HepG2 (cell line): Measurements from ENCODE around the gene PIP4K2B. TPM values are rescaled to one million over a fixed set of nuclear protein-coding genes. Genes with fewer than 3 reads are reported as not detected.

Experiments
- DR1 ChIP-seq: sonication (generic); formaldehyde crosslinking; IDR thresholded peaks from 2 replicates; pipeline ENCODE4 v1.8.0; 2021; ENCODE audit warnings: mild to moderate bottlenecking, missing genetic modification reagents, inconsistent platforms
- ETV6 ChIP-seq: sonication (generic); formaldehyde crosslinking; conservative IDR thresholded peaks from 2 replicates; pipeline ENCODE4 v1.4.0; 2020; ENCODE audit warnings: missing genetic modification reagents
- JUN ChIP-seq: sonication (generic); formaldehyde crosslinking; IDR thresholded peaks from 2 replicates; pipeline ENCODE4 v1.4.0; 2020; ENCODE audit warnings: mild to moderate bottlenecking, missing genetic modification reagents
- SNAPC4 ChIP-seq: sonication (generic); formaldehyde crosslinking; IDR thresholded peaks from 2 replicates; pipeline ENCODE4 v1.4.0; 2020; ENCODE audit warnings: mild to moderate bottlenecking, missing genetic modification reagents
- TARDBP ChIP-seq: sonication (generic); formaldehyde crosslinking; IDR thresholded peaks from 2 replicates; pipeline ENCODE4 v1.8.0; 2022; ENCODE audit warnings: mild to moderate bottlenecking, missing genetic modification reagents
- ZBED4 ChIP-seq: sonication (generic); formaldehyde crosslinking; IDR thresholded peaks from 2 replicates; pipeline ENCODE4 v1.4.0; 2020; ENCODE audit warnings: missing genetic modification reagents, borderline replicate concordance
- ZFX ChIP-seq: sonication (generic); formaldehyde crosslinking; IDR thresholded peaks from 2 replicates; pipeline ENCODE4 v1.4.0; 2020; ENCODE audit warnings: mild to moderate bottlenecking, low read depth, missing genetic modification reagents, moderate library complexity
- ZNF546 ChIP-seq: sonication (generic); formaldehyde crosslinking; conservative IDR thresholded peaks from 2 replicates; pipeline ENCODE4 v1.8.1; 2023; ENCODE audit warnings: mild to moderate bottlenecking, missing genetic modification reagents
- ZNF749 ChIP-seq: sonication (generic); formaldehyde crosslinking; IDR thresholded peaks from 2 replicates; pipeline ENCODE4 v1.8.0; 2022; ENCODE audit warnings: mild to moderate bottlenecking, missing genetic modification reagents, moderate library complexity, borderline replicate concordance
- polyA plus RNA-seq, 8 experiments: library from polyadenylated mRNA; depleted of rRNA in 3 of 8; stranded (reverse) in 7 of 8; unstranded in 1 of 8; fragments of >200 nt; fragmentation: Illumina TruSeq in 4 of 8; extraction: Trizol in 4 of 8; gene quantifications; 2 replicates each; pipeline versions ENCODE4 v1.2.1 to v1.2.3, GENCODE V29; 2011 to 2016; ENCODE audit warnings: low read depth in 4 of 8, missing spikeins in 1 of 8, mixed read lengths in 1 of 8; ENCODE audit not compliant: insufficient read depth in 1 of 8
- total RNA-seq, 5 experiments: library from RNA; depleted of rRNA; stranded (reverse); fragments of >200 nt; fragmentation: Illumina TruSeq; extraction: Trizol; gene quantifications; 2 replicates each; pipeline ENCODE4 v1.2.3, GENCODE V29; 2016; ENCODE audit warnings: low read depth in 1 of 5
- TF ChIP-seq, protein P1 (sequence below): sonication (generic); formaldehyde crosslinking; IDR thresholded peaks from 2 replicates; pipeline ENCODE4 v1.8.1; 2023; ENCODE audit warnings: missing genetic modification reagents, inconsistent platforms, borderline replicate concordance
- TF ChIP-seq, protein P2 (sequence below): sonication (generic); formaldehyde crosslinking; IDR thresholded peaks from 2 replicates; pipeline ENCODE4 v1.5.0; 2020; ENCODE audit warnings: missing genetic modification reagents

The PIP4K2B gene
- total and polyA plus RNA-seq, 2 of the 13 experiments (the other 11 are each of a cell fraction or from before 2014, with no cell fraction given) = 20.4 to 54.0 TPM

GRCh38 chr17:38752308-38753070 lies 46.9 kb downstream of the PIP4K2B start, which contains the start of gene PSMB3 (continued):
- TF ChIP-seq ZFX (CRISPR knock-in tag) = peak; percentile 94
- TF ChIP-seq, protein P1, sequence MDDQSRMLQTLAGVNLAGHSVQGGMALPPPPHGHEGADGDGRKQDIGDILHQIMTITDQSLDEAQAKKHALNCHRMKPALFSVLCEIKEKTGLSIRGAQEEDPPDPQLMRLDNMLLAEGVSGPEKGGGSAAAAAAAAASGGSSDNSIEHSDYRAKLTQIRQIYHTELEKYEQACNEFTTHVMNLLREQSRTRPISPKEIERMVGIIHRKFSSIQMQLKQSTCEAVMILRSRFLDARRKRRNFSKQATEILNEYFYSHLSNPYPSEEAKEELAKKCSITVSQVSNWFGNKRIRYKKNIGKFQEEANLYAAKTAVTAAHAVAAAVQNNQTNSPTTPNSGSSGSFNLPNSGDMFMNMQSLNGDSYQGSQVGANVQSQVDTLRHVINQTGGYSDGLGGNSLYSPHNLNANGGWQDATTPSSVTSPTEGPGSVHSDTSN (CRISPR knock-in tag) = peak; percentile 95; the same call in 1 of the 2 replicates
- no peak; the same call in 1 of the 2 replicates for TF ChIP-seq ZNF546
- peak; percentile 50; the same call in 1 of the 2 replicates for TF ChIP-seq ZBED4
- TF ChIP-seq JUN (CRISPR knock-in tag) = 0 out of 2 replicates have a peak, but pooled peaks have one; percentile 8
- TF ChIP-seq DR1 (CRISPR knock-in tag) = peak; percentile 85
- peak; percentile 87; the same call in 1 of the 2 replicates for TF ChIP-seq SNAPC4
- peak; percentile 92 for TF ChIP-seq TARDBP
- TF ChIP-seq, protein P2, sequence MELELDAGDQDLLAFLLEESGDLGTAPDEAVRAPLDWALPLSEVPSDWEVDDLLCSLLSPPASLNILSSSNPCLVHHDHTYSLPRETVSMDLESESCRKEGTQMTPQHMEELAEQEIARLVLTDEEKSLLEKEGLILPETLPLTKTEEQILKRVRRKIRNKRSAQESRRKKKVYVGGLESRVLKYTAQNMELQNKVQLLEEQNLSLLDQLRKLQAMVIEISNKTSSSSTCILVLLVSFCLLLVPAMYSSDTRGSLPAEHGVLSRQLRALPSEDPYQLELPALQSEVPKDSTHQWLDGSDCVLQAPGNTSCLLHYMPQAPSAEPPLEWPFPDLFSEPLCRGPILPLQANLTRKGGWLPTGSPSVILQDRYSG (CRISPR knock-in tag) = 0 out of 2 replicates have a peak, but pooled peaks have one; percentile 44
- TF ChIP-seq ZNF749 = 0 out of 2 replicates have a peak, but pooled peaks have one; percentile 52
- TF ChIP-seq ETV6 (CRISPR knock-in tag) = 0 out of 2 replicates have a peak, but pooled peaks have one; percentile 73
